ENCODE results near the gene AGPAT2.
"Not testable (repeated sequence)": the region's sequence is repeated elsewhere in the genome, so short reads cannot be mapped to it uniquely, and the experiment has no call there.

AGPAT2 gene

DNA sequence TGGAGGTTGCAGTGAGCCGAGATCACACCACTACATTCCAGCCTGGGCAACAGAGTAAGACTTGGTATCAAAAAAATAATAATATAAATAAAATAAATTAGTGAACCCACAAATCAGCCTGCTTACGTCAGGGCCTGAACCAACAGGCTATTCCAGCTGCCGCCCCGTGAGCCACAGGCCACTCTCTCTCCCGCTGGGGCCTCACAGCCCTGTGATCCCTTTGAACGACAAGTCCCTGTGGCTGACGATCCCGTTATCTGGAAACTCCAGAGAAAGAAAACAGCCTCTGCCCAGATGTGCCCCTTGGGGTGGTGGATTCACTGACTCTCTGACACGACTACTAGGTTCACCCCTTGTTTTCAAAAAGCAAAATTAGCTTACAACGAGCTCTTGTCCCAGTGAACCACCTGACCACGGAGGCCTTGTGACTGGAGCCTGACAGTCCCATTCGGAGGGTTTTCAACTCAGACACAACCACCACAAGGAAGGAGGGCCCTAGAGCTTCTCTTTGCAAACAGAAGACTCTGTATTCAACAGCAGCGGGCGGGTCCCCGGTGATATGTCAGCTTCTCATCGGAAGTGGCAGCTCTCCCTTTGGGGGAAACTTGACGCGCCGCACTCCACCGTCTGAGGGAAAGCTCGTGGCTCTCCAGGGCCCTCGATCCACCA, 20.7 kb upstream of the AGPAT2 start:
- H3K27ac Mint-ChIP-seq, result no peak overlapping the region
- H3K27me3 Mint-ChIP-seq (ENCODE audit: low read depth, poor library complexity), result peaks cover 38% of the 10 kb centered on the region
- H3K4me1 Mint-ChIP-seq, result peaks cover 16% of the 10 kb centered on the region
- H3K36me3 Mint-ChIP-seq (ENCODE audit: low read depth), result no peaks in the 10 kb centered on the region
- DNase-seq, result no peak
- TF ChIP-seq, protein P1, sequence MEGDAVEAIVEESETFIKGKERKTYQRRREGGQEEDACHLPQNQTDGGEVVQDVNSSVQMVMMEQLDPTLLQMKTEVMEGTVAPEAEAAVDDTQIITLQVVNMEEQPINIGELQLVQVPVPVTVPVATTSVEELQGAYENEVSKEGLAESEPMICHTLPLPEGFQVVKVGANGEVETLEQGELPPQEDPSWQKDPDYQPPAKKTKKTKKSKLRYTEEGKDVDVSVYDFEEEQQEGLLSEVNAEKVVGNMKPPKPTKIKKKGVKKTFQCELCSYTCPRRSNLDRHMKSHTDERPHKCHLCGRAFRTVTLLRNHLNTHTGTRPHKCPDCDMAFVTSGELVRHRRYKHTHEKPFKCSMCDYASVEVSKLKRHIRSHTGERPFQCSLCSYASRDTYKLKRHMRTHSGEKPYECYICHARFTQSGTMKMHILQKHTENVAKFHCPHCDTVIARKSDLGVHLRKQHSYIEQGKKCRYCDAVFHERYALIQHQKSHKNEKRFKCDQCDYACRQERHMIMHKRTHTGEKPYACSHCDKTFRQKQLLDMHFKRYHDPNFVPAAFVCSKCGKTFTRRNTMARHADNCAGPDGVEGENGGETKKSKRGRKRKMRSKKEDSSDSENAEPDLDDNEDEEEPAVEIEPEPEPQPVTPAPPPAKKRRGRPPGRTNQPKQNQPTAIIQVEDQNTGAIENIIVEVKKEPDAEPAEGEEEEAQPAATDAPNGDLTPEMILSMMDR (IDR thresholded peaks at IDR 0.05), result no peak
- no peak overlapping the region for H3K4me3 Mint-ChIP-seq
- H3K9me3 Mint-ChIP-seq, result no peaks in the 10 kb centered on the region

DNA sequence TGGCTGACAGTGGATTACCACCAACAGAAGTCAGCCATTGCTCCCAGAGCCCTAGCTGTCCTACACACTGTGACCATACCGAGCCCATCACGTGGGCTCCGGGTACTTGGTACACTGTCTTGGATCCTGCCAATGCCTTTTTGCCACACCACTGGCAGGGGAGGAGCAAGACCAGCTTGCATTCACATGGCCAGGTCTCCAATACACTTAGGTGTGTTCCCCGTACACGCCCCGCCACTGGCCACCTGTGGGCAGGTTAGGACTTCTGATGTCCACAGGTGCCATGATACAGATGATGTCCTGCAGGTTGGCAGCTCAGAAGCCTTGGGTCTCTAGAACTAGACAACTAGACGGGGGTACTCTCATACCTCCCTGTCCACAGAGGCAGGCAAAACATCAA, 19.8 kb upstream of the AGPAT2 start:
- no peaks in the 10 kb centered on the region for H3K9me3 Mint-ChIP-seq
- H3K36me3 Mint-ChIP-seq (ENCODE audit: low read depth), result no peaks in the 10 kb centered on the region
- DNase-seq, result no peak
- peaks cover 48% of the 10 kb centered on the region for H3K27me3 Mint-ChIP-seq (ENCODE audit: low read depth, poor library complexity)
- H3K27ac Mint-ChIP-seq, result no peak overlapping the region
- H3K4me1 Mint-ChIP-seq, result peaks cover 18% of the 10 kb centered on the region
- TF ChIP-seq, protein P1 (IDR thresholded peaks at IDR 0.05), result no peak
- H3K4me3 Mint-ChIP-seq, result no peak overlapping the region

DNA sequence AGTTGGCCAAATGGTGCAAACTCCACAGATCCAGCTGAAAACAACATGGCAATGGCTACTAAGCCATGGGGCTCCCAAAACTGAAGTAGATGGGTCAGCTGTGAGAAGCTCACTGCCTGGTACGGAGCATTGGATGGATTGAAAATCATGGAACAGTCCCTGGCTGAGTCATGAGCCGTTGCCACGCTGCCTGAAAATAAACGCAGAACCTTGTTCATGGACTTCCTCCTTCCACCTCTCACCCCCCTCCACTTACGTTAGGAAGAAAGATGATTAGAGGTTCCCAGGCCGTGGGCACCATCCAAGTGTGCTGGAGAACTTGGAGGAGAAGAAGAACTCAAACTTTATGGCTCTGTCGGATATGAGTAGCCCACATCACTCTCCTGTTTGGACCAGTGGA, 18.3 kb upstream of the AGPAT2 start:
- Mint-ChIP-seq H3K9me3 (no peaks in the 10 kb centered on the region), H3K27ac (no peak overlapping the region), H3K36me3 (ENCODE audit: low read depth) (no peaks in the 10 kb centered on the region), H3K27me3 (ENCODE audit: low read depth, poor library complexity) (peaks cover 50% of the 10 kb centered on the region), H3K4me1 (peaks cover 29% of the 10 kb centered on the region), H3K4me3 (no peak overlapping the region)
- no peak for DNase-seq
- TF ChIP-seq, protein P1 (IDR thresholded peaks at IDR 0.05), result no peak

DNA sequence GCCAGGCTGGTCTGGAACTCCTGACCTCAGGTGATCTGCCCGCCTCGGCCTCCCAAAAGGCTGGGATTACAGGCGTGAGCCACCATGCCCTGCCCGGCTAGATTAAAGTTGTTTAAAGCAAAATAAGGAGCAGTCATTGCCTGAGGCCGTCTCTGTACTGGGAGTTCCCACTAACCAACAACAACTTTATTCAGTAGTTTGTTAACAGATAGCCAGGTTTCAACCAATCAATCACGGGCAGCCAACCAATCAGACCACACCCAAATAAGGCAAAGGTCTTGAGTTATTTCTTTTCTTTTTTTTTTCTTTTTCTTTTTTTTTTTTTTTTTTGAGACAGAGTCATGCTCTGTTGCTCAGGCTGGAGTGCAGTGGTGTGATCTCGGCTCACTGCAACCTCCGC, 17.5 kb upstream of the AGPAT2 start:
- not testable (repeated sequence) for H3K36me3 Mint-ChIP-seq (ENCODE audit: low read depth); H3K27ac Mint-ChIP-seq; H3K9me3 Mint-ChIP-seq; H3K4me3 Mint-ChIP-seq; DNase-seq
- Mint-ChIP-seq H3K4me1 (peaks cover 29% of the 10 kb centered on the region), H3K27me3 (ENCODE audit: low read depth, poor library complexity) (peaks cover 55% of the 10 kb centered on the region)

DNA sequence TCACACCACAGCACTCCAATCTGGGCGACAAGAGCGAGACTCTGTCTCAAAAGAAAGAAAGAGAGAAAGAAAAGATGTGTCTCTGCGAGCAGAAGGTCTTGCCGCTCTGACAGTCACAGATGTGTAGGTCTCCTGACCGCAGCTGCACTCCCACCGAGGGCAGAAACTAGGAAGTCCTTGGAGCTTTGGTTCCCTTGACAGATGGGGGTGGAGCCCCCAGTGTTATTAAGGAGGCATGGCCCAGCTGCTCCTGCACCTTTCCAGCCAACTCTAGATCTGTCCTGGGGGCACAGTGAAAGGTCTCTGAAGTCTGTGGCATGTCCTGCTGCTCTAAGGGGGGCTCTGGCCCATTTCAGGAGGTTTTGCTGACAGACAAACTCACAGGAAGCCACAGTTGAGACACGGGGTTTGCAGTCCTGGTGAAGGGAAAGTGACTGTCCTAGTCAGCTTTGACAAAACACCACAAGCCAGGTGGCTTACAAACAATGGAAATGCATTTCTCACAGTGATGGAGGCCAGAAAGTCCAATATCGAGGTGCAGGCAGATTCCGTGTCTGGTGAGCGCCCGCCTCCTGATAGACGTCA, 16.1 kb upstream of the AGPAT2 start:
- Mint-ChIP-seq H3K4me1 (peaks cover 29% of the 10 kb centered on the region), H3K27me3 (ENCODE audit: low read depth, poor library complexity) (peaks cover 65% of the 10 kb centered on the region), H3K27ac (peak overlapping the region; percentile 69), H3K36me3 (ENCODE audit: low read depth) (no peaks in the 10 kb centered on the region), H3K9me3 (no peaks in the 10 kb centered on the region), H3K4me3 (no peak overlapping the region)
- no peak for DNase-seq
- TF ChIP-seq, protein P1 (IDR thresholded peaks at IDR 0.05), result no peak

DNA sequence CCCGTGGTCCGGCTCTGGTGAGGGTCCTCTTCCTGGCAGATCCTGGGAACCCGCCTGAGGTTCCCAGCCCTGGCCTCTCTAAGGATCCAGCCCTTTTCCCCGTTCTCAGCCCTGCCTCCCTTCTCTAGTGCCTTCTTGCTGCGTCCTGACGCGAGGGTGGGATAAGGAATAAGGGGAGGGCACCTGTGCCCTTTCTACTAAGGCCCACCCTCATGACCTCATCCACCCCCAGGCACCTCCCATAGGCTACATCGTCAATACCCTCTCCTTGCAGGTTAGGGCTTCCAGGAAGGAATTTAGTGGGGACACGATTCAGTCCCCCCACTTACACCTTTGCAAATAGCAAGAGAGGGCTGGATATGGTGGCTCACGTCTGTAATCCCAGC, 14.4 kb upstream of the AGPAT2 start:
- Mint-ChIP-seq H3K36me3 (ENCODE audit: low read depth) (no peaks in the 10 kb centered on the region), H3K4me1 (peaks cover 38% of the 10 kb centered on the region), H3K27me3 (ENCODE audit: low read depth, poor library complexity) (peaks cover 59% of the 10 kb centered on the region), H3K27ac (no peak overlapping the region), H3K4me3 (no peak overlapping the region), H3K9me3 (no peaks in the 10 kb centered on the region)
- TF ChIP-seq, protein P1 (IDR thresholded peaks at IDR 0.05), result no peak
- DNase-seq, result no peak

Measured in nephron progenitor cell (in vitro differentiated cells).